Measurements from ENCODE around the gene IDH3A.

DNA sequence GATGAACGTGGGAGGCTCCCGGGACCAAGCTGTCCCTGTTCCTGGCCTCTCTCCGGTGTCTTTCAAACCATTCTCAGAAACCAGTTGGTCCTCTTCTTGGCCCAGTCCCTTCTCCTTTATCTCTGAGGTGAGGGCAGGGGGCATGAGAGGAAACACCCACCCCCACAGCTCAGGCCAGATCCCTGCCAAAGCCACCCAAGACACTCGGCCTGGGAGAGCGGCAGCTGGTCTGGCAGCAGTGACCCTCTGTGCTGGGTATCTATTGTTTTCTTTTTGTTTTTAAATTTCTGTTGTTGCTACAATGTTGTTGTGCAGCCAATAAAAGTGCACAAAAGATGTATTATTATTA lies 57.9 kb downstream of the IDH3A start:
- TF ChIP-seq ZFP36 (IDR thresholded peaks at IDR 0.05; ENCODE audit: borderline replicate concordance, partially characterized antibody) (no peak), SMC3 (IDR thresholded peaks at IDR 0.05) (no peak), POLR2AphosphoS2 (conservative IDR thresholded peaks at IDR 0.05; ENCODE audit: low read length) (no peak), FOSB (CRISPR knock-in tag; IDR thresholded peaks at IDR 0.05) (no peak), POLR2A (IDR thresholded peaks at IDR 0.05; ENCODE audit: low read length) (no peak)
- TF ChIP-seq, protein P1, sequence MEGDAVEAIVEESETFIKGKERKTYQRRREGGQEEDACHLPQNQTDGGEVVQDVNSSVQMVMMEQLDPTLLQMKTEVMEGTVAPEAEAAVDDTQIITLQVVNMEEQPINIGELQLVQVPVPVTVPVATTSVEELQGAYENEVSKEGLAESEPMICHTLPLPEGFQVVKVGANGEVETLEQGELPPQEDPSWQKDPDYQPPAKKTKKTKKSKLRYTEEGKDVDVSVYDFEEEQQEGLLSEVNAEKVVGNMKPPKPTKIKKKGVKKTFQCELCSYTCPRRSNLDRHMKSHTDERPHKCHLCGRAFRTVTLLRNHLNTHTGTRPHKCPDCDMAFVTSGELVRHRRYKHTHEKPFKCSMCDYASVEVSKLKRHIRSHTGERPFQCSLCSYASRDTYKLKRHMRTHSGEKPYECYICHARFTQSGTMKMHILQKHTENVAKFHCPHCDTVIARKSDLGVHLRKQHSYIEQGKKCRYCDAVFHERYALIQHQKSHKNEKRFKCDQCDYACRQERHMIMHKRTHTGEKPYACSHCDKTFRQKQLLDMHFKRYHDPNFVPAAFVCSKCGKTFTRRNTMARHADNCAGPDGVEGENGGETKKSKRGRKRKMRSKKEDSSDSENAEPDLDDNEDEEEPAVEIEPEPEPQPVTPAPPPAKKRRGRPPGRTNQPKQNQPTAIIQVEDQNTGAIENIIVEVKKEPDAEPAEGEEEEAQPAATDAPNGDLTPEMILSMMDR (IDR thresholded peaks at IDR 0.05) = no peak
- TF ChIP-seq, protein P2, sequence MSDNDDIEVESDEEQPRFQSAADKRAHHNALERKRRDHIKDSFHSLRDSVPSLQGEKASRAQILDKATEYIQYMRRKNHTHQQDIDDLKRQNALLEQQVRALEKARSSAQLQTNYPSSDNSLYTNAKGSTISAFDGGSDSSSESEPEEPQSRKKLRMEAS (IDR thresholded peaks at IDR 0.05) = no peak
